ENCODE data around the gene ACP7.
"Not testable (repeated sequence)": the region's sequence is repeated elsewhere in the genome, so short reads cannot be mapped to it uniquely, and the experiment has no call there.

ACP7 gene, protein sequence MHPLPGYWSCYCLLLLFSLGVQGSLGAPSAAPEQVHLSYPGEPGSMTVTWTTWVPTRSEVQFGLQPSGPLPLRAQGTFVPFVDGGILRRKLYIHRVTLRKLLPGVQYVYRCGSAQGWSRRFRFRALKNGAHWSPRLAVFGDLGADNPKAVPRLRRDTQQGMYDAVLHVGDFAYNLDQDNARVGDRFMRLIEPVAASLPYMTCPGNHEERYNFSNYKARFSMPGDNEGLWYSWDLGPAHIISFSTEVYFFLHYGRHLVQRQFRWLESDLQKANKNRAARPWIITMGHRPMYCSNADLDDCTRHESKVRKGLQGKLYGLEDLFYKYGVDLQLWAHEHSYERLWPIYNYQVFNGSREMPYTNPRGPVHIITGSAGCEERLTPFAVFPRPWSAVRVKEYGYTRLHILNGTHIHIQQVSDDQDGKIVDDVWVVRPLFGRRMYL

DNA sequence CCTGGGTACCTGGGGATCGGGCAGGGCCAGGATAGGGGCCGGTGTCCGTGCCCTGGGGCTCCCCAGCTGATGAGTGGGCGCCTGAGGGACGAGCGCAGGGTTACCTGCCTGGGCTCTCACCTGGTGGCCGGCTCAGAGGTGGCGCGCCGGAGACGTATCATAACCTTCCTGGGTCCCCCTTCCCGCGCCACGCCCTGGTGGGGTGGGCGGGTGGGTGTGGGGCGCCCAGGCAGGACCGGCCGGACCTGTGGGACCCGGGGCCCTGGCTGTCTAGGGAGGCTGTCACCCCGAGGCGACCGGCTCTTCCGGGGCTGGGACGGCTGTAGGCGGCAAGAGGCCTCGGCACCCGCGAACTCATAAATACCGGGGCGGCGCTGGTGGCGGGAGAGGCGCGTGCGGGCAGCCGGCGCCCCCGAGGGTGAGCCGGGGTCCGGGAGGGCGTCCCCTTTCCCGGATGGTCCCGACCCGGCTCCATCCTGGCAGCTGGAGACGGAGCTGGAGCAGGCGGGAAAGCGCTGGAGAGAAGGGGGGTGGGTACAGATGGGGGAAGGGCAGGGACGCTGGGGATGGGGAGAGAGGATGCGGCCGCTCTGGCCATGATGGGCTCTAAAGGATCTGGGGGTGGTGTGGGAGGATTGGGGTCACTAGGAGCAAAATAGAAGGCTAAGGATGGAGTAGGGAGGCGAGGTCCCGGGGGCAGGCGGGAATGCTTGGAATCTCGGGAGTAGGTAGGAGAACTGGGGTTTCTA lies at the start of gene ACP7:
TSS of gene ACP7 (plus strand) at position 386 of the 749 bp plus-strand sequence. CDS start 902 bp downstream, outside the sequence.
- DNase-seq, result no peak

DNA sequence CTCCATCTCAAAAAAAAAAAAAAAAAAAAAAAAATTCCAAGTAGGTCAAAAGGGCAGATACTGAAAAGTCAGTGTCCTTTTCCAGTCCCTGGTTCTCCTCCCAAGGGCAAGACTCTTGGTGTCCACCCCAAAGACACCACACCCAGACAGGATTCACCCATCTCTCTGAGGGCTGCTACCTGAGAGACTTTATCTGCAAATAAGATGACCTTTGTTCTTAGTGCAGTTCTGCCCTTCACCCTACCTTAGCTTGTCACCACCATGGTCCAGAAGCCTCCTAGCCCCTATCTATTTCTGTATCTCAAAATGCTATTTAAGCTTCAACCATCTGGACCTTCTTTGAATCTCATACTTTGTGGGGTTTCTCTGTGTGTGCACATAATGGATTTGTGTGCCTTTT lies 47.6 kb upstream of the ACP7 start:
- no peak for DNase-seq

DNA sequence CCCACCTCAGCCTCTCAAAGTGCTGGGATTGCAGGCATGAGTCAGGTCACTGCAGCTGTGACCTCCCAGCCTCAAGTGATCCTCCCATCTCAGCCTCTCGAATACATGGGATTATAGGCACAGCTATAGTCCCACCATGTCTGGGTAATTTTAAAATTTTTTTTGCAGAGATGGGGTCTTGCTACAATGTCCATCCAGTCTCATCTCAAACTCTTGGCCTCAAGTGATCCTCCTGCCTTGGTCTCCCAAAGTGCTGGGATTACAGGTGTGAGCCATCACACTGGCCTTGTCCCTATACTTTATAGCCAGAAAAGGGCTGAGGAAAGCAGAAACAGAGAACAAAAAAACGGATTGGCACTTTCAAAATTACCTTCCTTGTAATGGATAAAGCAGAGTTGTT lies 47.0 kb upstream of the ACP7 start:
- DNase-seq, result no peak

DNA sequence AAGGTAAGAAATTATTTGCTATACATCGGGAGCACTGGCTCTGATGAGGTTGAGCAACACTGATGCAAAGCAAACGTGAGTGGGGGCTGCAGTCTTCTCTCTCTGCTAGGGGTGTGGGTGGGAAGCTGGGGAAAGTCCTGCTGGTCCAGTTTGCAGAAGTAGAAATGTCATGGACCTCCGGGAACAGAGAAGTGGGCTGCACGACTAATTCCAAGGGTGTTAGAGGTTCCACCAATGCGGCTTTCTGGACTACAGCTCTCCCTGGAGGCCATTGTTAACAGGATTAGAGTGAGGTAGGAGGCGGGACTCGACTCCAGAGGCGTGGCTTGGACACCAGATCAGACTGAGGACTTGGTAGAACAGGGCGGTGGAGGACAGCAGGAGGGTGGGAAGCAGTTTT lies 46.1 kb upstream of the ACP7 start:
- peak; percentile 56 for DNase-seq

DNA sequence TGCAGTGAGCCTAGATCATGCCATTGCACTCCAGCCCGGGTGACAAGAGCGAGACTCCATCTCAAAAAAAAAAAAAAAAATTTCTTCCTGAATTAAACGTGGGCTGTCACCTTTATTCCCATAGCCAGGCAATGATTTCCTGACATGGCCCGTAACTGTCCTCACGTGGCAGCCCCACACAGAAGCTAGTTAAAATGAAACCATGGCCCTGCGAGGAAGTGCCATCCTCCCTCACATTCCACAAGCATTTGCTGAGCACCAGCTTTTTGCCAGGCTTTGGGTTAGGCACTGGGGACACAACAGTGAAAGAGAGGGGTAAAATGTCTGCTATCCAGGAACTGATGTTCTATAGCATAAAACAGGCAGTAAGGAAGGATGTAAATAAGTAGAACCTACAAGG lies 38.7 kb upstream of the ACP7 start:
- no peak for DNase-seq

DNA sequence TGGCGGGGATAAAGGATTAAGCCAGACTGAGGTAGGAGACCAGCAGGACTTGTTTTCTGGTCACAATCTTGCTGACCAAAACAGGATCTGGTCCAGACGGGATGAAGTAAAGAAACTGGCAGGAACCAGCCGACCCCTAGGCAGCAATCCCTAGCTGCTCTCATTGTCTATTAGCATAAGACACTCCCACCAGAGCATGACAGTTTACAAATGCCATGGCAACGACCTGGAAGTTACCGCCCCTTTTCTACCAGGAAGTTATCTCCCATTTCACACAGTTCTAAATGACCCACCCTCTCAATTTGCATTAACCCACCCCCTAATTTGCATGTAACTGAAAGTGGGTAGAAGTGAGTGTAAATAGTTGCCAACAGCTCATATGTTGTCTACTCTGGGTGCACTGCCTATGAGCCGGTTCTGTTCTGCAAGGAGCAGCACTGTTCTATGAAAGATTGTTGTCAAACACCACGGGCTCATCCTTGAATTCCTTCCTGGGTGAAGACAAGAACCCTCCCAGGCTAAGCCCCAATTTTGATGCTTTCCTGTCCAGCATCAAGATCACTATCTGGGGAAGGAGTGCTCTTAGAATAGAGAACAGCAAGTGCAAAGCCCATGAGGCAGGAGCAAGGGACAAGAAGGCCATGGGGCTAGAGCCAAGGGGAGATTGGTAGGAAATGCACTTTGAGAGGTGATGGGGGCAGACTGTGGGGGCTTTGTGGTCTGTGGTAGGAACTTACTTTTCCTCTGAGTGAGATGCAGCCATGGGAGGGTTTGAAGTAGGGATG lies 37.9 kb upstream of the ACP7 start:
- DNase-seq, result no peak

DNA sequence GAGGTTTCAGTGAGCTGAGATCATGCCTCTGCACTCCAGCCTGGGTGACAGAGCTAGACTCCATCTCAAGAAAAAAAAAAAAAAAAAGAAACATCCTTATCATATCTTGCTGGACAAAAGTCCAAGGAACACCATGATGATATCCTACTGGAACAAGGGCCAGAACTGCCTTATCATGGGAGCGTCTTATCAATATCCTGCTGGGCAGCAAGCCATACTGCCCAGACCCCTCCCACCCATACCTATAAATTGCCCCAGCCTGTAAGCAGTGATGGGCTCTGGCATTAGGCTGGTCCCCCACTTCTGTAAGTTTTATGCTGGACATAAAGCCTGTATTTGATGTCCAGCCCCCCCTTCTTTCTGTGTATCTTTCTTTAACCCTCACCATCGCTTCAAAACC lies 37.1 kb upstream of the ACP7 start:
- DNase-seq, result no peak

DNA sequence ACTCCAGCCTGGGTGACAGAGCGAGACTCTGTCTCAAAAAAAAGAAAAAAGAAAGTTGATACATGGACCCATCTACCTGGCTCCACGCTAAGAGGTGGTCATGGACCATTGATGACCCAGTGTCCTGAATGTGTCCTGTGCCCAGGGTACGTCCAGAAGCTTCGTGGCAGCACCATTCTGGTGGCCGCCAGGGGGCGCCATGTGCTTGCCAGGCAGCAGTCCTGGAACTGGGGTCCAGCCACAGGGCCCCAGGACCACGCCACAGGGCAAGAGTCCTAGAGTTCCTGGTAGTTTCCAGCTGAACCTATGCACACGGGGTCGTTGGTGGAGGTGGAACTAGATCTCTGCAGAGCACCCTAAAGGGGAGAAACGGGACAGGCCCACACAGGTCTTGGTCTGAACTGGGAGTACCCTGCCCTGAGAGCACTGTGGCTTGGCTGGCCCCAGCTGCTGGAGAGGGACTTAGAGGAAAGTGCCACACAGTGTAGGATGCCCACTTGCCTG lies 31.9 kb upstream of the ACP7 start:
- DNase-seq, result peak; percentile 49

DNA sequence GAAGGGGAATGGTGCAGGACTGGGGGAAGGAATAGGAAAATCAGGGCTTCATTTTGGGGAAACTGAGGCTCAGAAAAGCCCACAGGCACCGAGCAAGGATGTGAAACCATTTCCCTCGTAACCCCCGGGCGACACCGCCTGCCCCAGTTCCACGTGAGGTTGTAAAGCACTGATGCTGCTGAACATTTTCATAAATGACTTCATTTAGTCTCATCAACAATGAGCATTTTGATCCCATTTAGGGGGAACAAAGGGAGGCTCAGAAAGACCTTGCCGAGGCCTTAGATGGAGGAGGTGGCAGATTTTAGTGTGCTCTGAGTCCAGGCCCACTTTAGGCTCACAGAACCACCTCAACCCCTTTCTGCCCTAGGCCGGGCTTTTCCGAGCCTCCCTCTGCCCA lies 31.3 kb upstream of the ACP7 start:
- no peak for DNase-seq

DNA sequence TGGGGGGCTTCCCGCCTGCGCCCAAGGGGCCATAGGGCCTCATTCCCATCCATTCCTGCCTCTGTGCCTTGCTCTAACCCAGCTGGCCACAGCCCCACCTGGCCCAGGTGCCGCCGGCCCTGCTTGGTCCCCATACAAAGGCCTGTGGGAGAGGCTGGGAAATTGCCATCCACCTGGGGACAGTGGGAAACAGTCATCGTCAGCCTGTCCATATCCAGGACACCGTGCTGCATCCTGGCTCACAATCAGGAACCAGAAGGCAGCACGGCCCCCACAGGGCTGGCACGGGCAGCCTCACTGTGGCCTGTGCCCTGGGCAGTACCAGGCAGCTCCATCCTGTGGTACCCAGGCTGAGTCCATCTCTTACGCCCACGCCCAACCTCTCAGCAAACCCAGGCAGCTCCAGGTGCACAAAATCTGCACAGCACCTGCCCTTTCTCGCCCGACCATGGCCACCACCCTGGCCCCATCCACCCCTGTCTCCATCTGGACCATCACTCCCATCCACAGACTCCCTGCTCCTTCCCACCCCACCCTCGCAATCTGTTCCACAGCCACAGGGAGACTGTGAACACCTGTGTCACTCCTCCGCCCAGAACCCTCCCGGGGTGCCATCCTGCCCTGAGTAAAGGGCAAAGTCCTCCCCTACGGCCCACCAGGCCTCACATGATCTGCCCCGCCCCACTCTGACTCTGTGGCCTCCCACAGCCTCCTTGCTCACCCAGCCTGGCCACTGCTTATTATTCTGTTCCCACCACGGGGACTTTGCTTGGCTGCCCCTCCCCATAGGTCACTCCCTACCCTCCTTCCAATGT lies 30.7 kb upstream of the ACP7 start:
- DNase-seq, result no peak

DNA sequence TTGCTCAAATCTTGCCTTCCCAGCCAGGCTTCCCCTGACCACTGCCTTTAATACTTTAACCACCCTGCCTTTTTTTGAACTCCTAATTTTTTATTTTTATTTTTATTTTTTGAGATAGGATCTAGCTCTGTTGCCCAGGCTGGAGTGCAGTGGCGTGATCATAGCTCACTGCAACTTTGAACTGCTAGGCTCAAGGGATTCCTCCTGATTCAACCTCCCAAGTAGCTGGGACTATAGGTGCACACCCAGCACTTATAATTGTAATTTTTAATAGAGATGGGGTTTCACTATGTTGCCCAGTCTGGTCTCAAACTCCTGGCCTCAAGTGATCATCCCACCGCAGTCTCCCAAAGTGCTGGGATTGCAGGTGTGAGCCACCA lies 30.1 kb upstream of the ACP7 start:
- DNase-seq, result no peak

DNA sequence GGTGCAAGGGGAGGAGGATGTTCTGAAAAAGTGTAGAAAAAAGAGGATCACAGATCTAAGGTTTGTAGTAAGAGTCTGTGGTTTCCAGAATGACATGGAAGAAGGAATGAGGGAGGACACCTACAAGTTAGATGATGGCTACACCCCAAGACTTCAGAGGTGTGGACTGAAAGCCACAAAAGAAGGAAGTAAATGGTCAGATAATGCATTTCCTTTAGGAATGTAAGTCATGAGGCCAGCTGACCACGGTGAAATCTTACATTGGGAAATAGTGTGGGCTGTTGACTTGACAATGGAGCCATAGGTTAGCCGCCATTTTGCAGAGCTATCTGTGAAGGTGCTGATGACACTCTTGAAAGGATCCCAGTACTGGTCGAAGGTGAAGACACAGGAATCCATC lies 26.6 kb upstream of the ACP7 start:
- no peak for DNase-seq

DNA sequence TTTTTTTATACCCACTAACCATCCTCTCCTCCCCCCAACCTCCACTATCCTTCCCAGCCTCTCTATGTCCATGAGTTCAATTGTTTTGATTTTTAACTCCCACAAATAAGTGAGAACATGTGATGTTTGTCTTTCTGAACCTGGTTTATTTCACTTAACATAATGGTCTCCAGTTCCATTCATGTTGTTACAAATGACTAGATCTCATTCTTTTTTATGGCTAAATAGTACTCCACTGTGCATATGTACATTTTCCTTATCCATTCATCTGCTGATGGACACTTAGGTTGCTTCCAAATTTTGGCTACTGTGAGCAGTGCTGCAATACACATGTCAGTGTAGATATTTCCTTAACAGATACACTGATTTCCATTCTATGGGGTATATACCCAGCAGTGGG lies 24.9 kb upstream of the ACP7 start:
- no peak for DNase-seq

DNA sequence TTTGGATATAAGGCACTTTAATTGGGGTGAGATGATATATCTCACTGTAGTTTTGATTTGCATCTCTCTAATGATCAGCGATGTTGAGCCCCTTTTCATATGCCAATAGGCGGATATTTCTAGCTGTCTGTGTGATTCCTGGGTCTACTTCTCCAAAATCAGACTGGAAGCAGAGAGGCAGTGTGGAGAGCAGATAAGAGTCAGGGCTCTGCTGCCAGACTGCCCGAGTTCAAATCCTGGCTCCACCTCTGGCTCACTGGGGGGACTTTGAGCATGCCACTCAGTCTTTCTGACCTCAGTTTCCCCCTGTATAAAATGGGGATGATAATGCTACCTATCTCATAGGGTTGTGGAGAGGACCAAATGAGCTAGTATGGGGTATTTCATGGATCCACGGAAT lies 24.0 kb upstream of the ACP7 start:
- no peak for DNase-seq

DNA sequence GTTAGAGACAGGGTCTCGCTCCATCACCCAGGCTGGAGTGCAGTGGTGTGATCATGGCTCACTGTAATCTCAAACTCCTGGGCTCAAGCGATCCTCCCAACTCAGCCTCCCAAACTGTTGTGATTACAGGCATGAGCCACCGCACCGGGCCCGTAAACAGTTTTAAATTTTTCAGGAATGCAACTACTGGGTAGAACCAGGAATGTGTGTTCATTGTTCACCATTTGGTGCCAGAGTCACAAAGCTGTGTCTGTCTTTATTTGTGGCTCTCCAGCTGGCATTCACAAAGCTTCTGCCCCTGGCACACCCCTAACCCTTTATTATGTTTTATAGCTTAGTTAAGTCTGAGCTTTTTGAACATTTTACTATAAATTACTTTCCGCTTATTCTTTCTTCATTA lies 19.8 kb upstream of the ACP7 start:
- no peak for DNase-seq

DNA sequence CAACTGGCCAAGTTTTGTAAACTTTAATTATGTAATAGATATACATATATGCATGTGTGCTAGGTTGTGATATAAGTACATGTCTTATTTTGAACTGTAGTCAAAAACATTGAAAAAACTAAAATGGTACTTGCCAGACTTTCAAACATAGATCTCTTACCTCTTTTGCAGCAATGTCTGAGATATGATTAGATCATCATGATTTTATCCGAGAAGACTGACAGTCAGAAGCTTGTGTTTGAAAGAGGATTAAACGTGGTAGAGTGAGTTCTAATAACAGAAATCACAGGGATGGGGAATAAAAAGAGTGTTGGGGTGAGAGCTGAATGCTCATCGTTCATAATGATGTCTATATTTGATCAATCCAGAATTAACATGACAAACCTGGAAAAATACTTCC lies 18.2 kb upstream of the ACP7 start:
- DNase-seq, result no peak

DNA sequence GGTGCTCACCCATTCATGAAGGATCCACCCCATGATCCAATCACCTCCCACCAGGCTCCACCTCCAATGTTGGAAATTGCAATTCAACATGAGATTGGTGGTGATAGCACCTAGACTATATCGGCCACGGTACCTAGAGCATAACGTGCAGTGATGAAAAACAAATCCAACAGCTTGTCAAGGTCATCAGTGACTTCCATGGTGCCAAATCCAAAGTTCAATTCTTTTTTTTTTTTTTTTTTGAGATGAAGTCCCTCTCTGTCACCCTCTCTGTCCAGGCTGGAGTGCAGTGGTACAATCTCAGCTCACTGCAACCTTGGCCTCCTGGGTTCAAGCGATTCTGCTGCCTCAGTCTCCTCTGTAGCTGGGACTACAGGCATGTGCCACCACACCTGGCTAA lies 17.1 kb upstream of the ACP7 start:
- no peak for DNase-seq

DNA sequence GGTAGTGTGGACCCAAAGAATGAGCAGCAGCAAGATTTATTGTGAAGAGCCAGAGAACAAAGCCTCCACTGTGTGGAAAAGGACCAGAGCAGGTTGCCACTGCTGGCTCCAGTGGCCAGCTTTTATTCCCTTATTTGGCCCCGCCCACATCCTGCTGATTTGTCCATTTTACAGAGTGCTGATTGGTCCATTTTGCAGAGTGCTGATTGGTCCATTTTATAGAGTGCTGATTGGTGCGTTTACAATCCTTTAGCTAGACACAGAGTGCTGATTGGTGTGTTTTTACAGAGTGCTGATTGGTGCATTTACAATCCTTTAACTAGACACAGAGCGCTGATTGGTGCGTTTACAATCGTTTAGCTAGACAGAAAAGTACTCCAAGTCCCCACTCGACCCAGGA lies 15.9 kb upstream of the ACP7 start:
- DNase-seq, result not testable (repeated sequence)

DNA sequence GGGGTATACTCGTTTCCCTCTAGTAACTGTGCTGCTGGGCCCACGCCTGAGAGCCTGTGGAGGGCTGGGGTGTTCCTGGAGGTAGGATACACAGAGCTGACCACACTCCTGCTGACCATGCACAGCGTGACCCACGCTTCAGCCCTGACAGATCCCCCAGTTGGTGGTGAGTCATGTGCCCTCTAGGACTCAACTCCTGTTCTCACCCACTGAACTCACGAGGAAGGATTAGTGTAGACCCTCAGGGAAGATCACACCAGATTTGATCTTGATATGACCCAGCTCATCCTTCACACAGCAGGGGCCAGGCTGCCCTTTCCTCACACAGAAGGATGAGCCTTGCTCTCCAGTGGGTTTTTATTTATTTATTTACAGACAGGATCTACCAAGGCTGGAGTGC lies 13.3 kb upstream of the ACP7 start:
- no peak for DNase-seq

DNA sequence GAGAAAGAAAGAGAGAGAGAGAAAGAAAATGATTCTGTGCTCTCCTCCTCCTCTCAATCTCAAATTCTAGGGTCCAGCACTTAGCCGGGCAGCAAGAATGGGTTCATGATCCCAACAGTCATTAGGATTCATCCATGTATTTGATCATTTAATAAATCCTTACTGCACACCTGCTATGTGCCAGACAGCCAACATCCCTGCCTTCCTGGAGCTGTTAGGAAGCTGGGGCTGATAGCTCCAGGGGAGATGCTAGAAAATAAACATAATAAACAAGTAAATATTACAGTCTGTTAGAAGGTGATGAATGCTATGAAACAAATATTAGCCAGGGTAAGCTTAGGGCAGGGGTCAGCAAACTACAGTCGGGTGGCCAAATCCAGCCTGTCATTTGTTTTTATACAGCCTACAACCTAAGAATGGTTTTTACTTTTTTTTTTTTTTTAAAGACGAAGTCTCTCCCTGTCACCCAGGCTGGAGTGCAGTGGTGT lies 9.9 kb upstream of the ACP7 start:
- no peak for DNase-seq

DNA sequence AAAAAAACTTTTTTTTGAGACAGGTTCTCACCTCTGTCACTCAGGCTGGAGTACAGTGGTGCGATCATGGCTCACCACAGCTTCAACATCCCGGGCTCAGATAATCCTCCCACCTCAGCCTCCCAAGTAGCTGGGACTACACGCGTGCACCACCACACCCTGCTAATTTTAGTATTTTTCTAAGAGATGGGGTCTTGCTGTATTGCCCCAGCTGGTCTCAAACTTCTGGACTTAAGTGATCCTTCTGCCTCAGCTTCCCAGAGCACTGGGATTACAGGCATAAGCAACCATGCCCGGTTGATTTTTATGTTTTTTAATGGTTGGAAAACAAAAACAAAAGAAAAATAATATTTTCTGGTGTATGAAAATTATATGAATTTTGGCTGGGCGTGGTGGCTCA lies 9.2 kb upstream of the ACP7 start:
- DNase-seq, result no peak

DNA sequence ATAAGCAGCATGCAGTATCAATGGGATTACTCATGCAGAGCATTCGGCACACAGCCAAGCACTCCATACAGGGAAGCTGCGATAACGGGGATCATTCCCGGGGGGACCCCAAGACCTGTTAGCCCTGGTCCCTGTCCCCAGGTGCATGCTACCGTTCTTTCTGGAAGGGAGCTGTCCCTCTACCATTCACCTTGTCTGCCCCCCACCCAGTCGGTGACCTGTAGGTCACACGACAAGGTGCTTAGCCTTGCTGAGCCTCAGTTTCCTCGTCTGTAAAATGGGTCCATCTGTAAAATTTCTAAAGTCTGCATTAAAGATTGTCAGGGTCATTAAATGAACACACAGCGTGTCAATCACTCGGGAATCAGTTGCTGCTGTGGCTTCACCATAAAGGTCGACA lies 6.8 kb upstream of the ACP7 start:
- DNase-seq, result no peak
